ENCODE results near the gene INPP5A.
"Not testable (repeated sequence)": the region's sequence is repeated elsewhere in the genome, so short reads cannot be mapped to it uniquely, and the experiment has no call there.

The INPP5A gene

GRCh38 chr10:132570771-132571649 lies 33.4 kb downstream of the INPP5A start:
- DNase-seq = peak in 1 of 3 donors; percentile 40
- H3K36me3 ChIP-seq (ENCODE audit: control insufficient read depth in 4 of 4, insufficient read depth in 4 of 4, low read length in 3 of 4) = no peaks in the 10 kb centered on the region
- no peak overlapping the region for H3K4me3 ChIP-seq (ENCODE audit: control insufficient read depth in 1 of 7, extremely low read depth in 1 of 7, insufficient read depth in 4 of 7, low read depth in 2 of 7, low read length in 6 of 7)
- POLR2A ChIA-PET = interaction anchor here (1.0 to 1.1 kb wide), 2 partner anchors 15 to 20 kb away, joined by 3 to 4 read pairs; no protein-coding TSS in a partner anchor
- no peaks in the 10 kb centered on the region for H3K27me3 ChIP-seq (replicated peaks in 2 of 5; ENCODE audit: control insufficient read depth in 4 of 5, insufficient read depth in 5 of 5, low read length in 4 of 5)
- no peak overlapping the region for H3K27ac ChIP-seq (ENCODE audit: insufficient read depth in 1 of 2, low read depth in 1 of 2, low read length in 2 of 2, poor library complexity in 1 of 2, severe bottlenecking in 2 of 2)
- peaks cover 2 to 59% (median 47%) of the 10 kb centered on the region in 4 experiments for H3K4me1 ChIP-seq (ENCODE audit: control extremely low read depth in 1 of 4, control insufficient read depth in 4 of 4, insufficient read depth in 4 of 4, low read length in 3 of 4)
- CTCF ChIA-PET = interaction anchor here (0.9 to 3.0 kb wide), 15 partner anchors 8 to 117 kb away, joined by 3 to 13 read pairs (median 4); no protein-coding TSS in a partner anchor
- H3K9me3 ChIP-seq (ENCODE audit: control extremely low read depth in 1 of 5, control insufficient read depth in 4 of 5, insufficient read depth in 2 of 5, low read depth in 1 of 5, low read length in 4 of 5) = no peaks in the 10 kb centered on the region
- 90% methylated on average over 17 of the region's 26 CpGs for WGBS (ENCODE audit: insufficient coverage)

DNA sequence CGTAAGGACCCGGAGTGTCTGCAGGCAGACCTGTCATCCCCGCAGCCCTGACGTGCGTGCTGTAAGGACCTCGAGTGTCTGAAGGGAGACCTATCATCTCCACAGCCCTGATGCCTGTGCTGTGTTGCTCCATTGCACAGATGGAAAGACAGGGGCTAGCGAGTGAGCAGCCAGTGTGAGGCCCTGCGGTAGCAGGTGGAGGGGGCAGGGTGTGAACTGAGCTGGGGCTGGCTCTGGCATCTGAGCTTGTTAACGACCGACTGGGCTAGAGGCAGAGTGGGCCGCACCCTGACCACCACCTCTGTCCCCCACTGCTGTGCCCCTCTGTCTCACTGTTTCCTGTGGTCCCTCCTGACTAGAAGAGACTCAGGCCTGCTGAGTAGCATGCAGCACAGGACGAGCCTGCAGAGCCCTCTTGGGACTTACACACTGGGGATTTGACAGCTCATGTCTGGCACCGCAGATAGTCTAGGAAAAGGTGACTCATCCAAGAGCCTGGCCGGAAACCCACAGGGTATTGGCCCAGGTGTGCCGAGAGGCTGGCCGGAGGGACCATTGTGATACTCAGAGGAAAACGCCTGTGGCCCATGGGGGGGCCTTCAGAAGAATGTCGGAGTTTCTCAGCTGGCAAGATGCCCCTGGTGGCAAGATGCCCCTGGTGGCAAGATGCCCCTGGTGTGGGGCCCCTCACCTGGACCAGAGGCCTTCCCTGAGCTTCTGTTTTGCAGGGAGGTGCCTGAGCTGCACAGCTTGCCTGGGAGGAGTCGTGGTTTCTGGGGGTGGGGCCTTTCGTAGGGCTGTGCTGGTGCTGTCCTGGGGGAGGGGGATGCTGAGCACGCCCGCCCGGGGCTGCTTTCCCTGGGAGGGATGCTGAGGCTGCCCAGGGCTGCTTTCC lies 34.3 kb downstream of the INPP5A start:
- Histone ChIP-seq H3K27ac (ENCODE audit: insufficient read depth in 1 of 2, low read depth in 1 of 2, low read length in 2 of 2, poor library complexity in 1 of 2, severe bottlenecking in 2 of 2) (no peak overlapping the region), H3K4me3 (ENCODE audit: control insufficient read depth in 1 of 7, extremely low read depth in 1 of 7, insufficient read depth in 4 of 7, low read depth in 2 of 7, low read length in 6 of 7) (no peak overlapping the region), H3K27me3 (replicated peaks in 2 of 5; ENCODE audit: control insufficient read depth in 4 of 5, insufficient read depth in 5 of 5, low read length in 4 of 5) (no peaks in the 10 kb centered on the region), H3K4me1 (ENCODE audit: control extremely low read depth in 1 of 4, control insufficient read depth in 4 of 4, insufficient read depth in 4 of 4, low read length in 3 of 4) (peaks cover 4 to 63% (median 55%) of the 10 kb centered on the region in 4 experiments), H3K36me3 (ENCODE audit: control insufficient read depth in 4 of 4, insufficient read depth in 4 of 4, low read length in 3 of 4) (no peaks in the 10 kb centered on the region), H3K9me3 (ENCODE audit: control extremely low read depth in 1 of 5, control insufficient read depth in 4 of 5, insufficient read depth in 2 of 5, low read depth in 1 of 5, low read length in 4 of 5) (no peaks in the 10 kb centered on the region)
- 48% methylated on average over 19 of the region's 23 CpGs for WGBS (ENCODE audit: insufficient coverage)
- CTCF ChIA-PET = interaction anchor here (0.9 to 3.0 kb wide), 16 partner anchors 9 to 118 kb away, joined by 3 to 13 read pairs (median 4); no protein-coding TSS in a partner anchor
- DNase-seq = peak; percentile 87 to 98 (median 97)
- POLR2A ChIA-PET = interaction anchor here (0.8 to 1.1 kb wide), 3 partner anchors 14 to 20 kb away, joined by 3 to 4 read pairs (median 3); no protein-coding TSS in a partner anchor

GRCh38 chr10:132572545-132572937 lies 35.0 kb downstream of the INPP5A start:
- Histone ChIP-seq H3K27ac (ENCODE audit: insufficient read depth in 1 of 2, low read depth in 1 of 2, low read length in 2 of 2, poor library complexity in 1 of 2, severe bottlenecking in 2 of 2) (no peak overlapping the region), H3K36me3 (ENCODE audit: control insufficient read depth in 4 of 4, insufficient read depth in 4 of 4, low read length in 3 of 4) (no peaks in the 10 kb centered on the region), H3K4me1 (ENCODE audit: control extremely low read depth in 1 of 4, control insufficient read depth in 4 of 4, insufficient read depth in 4 of 4, low read length in 3 of 4) (peaks cover 4 to 65% (median 55%) of the 10 kb centered on the region in 4 experiments), H3K4me3 (ENCODE audit: control insufficient read depth in 1 of 7, extremely low read depth in 1 of 7, insufficient read depth in 4 of 7, low read depth in 2 of 7, low read length in 6 of 7) (no peak overlapping the region), H3K27me3 (replicated peaks in 2 of 5; ENCODE audit: control insufficient read depth in 4 of 5, insufficient read depth in 5 of 5, low read length in 4 of 5) (no peaks in the 10 kb centered on the region), H3K9me3 (ENCODE audit: control extremely low read depth in 1 of 5, control insufficient read depth in 4 of 5, insufficient read depth in 2 of 5, low read depth in 1 of 5, low read length in 4 of 5) (no peaks in the 10 kb centered on the region)
- WGBS (ENCODE audit: insufficient coverage) = 79% methylated on average over 5 of the region's 7 CpGs
- ChIA-PET POLR2A (interaction anchor here (0.8 to 1.0 kb wide), 2 partner anchors 15 to 21 kb away, joined by 3 to 4 read pairs; no protein-coding TSS in a partner anchor), CTCF (interaction anchor here (1.2 to 3.0 kb wide), 9 partner anchors 9 to 119 kb away, joined by 3 to 13 read pairs (median 5); no protein-coding TSS in a partner anchor)
- no peak for DNase-seq

GRCh38 chr10:132572946-132573345 lies 35.4 kb downstream of the INPP5A start:
- H3K4me1 ChIP-seq (ENCODE audit: control extremely low read depth in 1 of 4, control insufficient read depth in 4 of 4, insufficient read depth in 4 of 4, low read length in 3 of 4) = peaks cover 4 to 70% (median 55%) of the 10 kb centered on the region in 4 experiments
- WGBS (ENCODE audit: insufficient coverage) = 95% methylated on average over 7 of the region's 12 CpGs
- CTCF ChIA-PET = interaction anchor here (1.2 to 3.0 kb wide), 6 partner anchors 9 to 33 kb away, joined by 3 to 13 read pairs (median 6); no protein-coding TSS in a partner anchor

GRCh38 chr10:132574288-132574687 lies 36.7 kb downstream of the INPP5A start:
- 100% methylated on average over 4 of the region's 8 CpGs for WGBS (ENCODE audit: insufficient coverage)
- H3K27me3 ChIP-seq (replicated peaks in 2 of 5; ENCODE audit: control insufficient read depth in 4 of 5, insufficient read depth in 5 of 5, low read length in 4 of 5) = no peaks in the 10 kb centered on the region
- H3K4me3 ChIP-seq (ENCODE audit: control insufficient read depth in 1 of 7, extremely low read depth in 1 of 7, insufficient read depth in 4 of 7, low read depth in 2 of 7, low read length in 6 of 7) = no peak overlapping the region
- no peak for DNase-seq
- ChIA-PET CTCF (interaction anchor here (0.7 to 2.0 kb wide), 3 partner anchors 12 to 115 kb away, joined by 4 to 9 read pairs (median 4); no protein-coding TSS in a partner anchor), POLR2A (no interaction called here)
- no peaks in the 10 kb centered on the region for H3K9me3 ChIP-seq (ENCODE audit: control extremely low read depth in 1 of 5, control insufficient read depth in 4 of 5, insufficient read depth in 2 of 5, low read depth in 1 of 5, low read length in 4 of 5)
- no peaks in the 10 kb centered on the region for H3K36me3 ChIP-seq (ENCODE audit: control insufficient read depth in 4 of 4, insufficient read depth in 4 of 4, low read length in 3 of 4)
- H3K4me1 ChIP-seq (ENCODE audit: control extremely low read depth in 1 of 4, control insufficient read depth in 4 of 4, insufficient read depth in 4 of 4, low read length in 3 of 4) = peaks cover 4 to 83% (median 65%) of the 10 kb centered on the region in 4 experiments
- H3K27ac ChIP-seq (ENCODE audit: insufficient read depth in 1 of 2, low read depth in 1 of 2, low read length in 2 of 2, poor library complexity in 1 of 2, severe bottlenecking in 2 of 2) = no peak overlapping the region

More at GRCh38 chr10:132572946-132573345, 35.4 kb downstream of the INPP5A start:
- H3K9me3 ChIP-seq (ENCODE audit: control extremely low read depth in 1 of 5, control insufficient read depth in 4 of 5, insufficient read depth in 2 of 5, low read depth in 1 of 5, low read length in 4 of 5); H3K4me3 ChIP-seq (ENCODE audit: control insufficient read depth in 1 of 7, extremely low read depth in 1 of 7, insufficient read depth in 4 of 7, low read depth in 2 of 7, low read length in 6 of 7); H3K27ac ChIP-seq (ENCODE audit: insufficient read depth in 1 of 2, low read depth in 1 of 2, low read length in 2 of 2, poor library complexity in 1 of 2, severe bottlenecking in 2 of 2); H3K36me3 ChIP-seq (ENCODE audit: control insufficient read depth in 4 of 4, insufficient read depth in 4 of 4, low read length in 3 of 4); POLR2A ChIA-PET; DNase-seq; H3K27me3 ChIP-seq (replicated peaks in 2 of 5; ENCODE audit: control insufficient read depth in 4 of 5, insufficient read depth in 5 of 5, low read length in 4 of 5): not testable (repeated sequence)

DNA sequence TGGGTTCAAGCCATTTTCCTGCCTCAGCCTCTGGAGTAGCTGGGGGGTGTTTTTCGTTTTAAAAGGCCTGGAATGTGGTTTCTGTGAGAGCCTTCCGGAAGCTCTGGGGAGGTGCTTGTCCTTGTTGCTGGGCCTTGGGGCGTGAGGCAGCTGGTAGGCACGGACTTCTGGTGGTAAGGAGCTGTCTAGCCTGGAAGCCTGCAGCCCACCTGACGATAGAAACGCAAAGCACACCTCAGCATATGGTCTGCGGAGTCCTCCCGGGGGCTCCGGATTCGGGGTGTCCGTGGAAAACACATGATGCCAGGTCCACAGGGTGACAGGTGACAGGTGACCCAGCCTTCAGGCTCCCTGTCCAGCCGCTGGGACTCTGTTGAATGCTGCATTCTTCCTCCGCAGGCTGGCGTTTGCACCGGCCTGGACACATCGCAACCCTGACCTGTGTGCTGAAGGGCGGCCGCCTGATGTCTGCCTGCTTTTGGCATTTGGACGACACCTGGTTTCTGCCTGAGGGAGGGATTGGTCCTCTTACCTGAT lies 37.3 kb downstream of the INPP5A start:
- DNase-seq = peak in 2 of 3 donors; percentile 37 to 61
- no peaks in the 10 kb centered on the region for H3K9me3 ChIP-seq (ENCODE audit: control extremely low read depth in 1 of 5, control insufficient read depth in 4 of 5, insufficient read depth in 2 of 5, low read depth in 1 of 5, low read length in 4 of 5)
- ChIA-PET CTCF (interaction anchor here (0.7 to 2.0 kb wide), 5 partner anchors 8 to 115 kb away, joined by 4 to 9 read pairs (median 4); no protein-coding TSS in a partner anchor), POLR2A (interaction anchor here (1.1 kb wide), 1 partner anchor 20 kb away, joined by 5 read pairs; no protein-coding TSS in a partner anchor)
- H3K4me3 ChIP-seq (ENCODE audit: control insufficient read depth in 1 of 7, extremely low read depth in 1 of 7, insufficient read depth in 4 of 7, low read depth in 2 of 7, low read length in 6 of 7) = peak overlapping the region in 5 of 7 experiments; percentile 31 to 71 (median 53)
- 20% methylated on average over 16 of the region's 19 CpGs for WGBS (ENCODE audit: insufficient coverage)
- no peaks in the 10 kb centered on the region for H3K36me3 ChIP-seq (ENCODE audit: control insufficient read depth in 4 of 4, insufficient read depth in 4 of 4, low read length in 3 of 4)
- peaks cover 4 to 86% (median 66%) of the 10 kb centered on the region in 4 experiments for H3K4me1 ChIP-seq (ENCODE audit: control extremely low read depth in 1 of 4, control insufficient read depth in 4 of 4, insufficient read depth in 4 of 4, low read length in 3 of 4)
- H3K27ac ChIP-seq (ENCODE audit: insufficient read depth in 1 of 2, low read depth in 1 of 2, low read length in 2 of 2, poor library complexity in 1 of 2, severe bottlenecking in 2 of 2) = no peak overlapping the region
- no peaks in the 10 kb centered on the region for H3K27me3 ChIP-seq (replicated peaks in 2 of 5; ENCODE audit: control insufficient read depth in 4 of 5, insufficient read depth in 5 of 5, low read length in 4 of 5)

All from common myeloid progenitor, CD34-positive (primary cell).